NCI-H2081 treated with DMSO at 0.1 percent for 48 hours (cell line): ENCODE measurements around the gene CTNND2.
"Not testable (repeated sequence)": the region's sequence is repeated elsewhere in the genome, so short reads cannot be mapped to it uniquely, and the experiment has no call there.

Experiments used
- DNase-seq: peaks from one replicate; lab custom pipeline; 2025; lab: John Stamatoyannopoulos, UW

Gene CTNND2

DNA sequence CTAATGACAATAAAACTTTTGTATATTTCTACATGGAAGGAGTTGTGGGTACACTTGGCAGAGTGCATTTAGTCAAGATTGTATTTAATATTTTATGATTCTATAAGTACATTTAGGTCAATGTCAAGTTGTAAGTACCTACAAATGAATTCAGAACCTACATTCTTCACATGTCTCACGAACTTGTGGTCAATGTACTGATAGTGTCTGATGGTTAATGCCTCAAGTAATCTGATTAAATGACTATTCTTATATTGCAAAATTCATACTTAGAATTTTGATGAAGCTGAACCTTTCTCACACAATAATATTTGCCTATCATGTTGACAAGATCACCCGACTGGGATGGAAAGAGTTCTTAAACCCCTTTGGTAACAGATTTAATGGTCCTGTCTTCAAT, 444.5 kb downstream of the CTNND2 start:
- no peak for DNase-seq

DNA sequence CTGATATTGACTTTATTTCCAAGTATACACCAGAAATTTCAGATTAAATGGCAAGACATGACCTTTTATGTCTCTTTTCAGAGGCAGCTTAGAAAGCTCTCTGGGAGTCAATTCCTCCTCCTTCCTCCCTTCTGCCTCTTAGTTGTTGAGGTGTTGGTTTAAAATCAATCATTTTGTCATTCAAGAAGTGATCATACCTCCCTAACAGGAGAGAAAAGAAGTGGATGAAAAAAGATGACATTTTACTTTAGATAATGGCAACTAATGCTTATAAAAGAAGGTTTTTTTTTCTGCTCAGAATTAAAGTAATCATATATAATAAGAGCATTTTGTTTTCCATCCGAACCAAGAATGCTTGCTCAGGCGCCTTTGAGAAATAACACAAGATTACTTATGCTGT, 448.7 kb downstream of the CTNND2 start:
- no peak for DNase-seq

DNA sequence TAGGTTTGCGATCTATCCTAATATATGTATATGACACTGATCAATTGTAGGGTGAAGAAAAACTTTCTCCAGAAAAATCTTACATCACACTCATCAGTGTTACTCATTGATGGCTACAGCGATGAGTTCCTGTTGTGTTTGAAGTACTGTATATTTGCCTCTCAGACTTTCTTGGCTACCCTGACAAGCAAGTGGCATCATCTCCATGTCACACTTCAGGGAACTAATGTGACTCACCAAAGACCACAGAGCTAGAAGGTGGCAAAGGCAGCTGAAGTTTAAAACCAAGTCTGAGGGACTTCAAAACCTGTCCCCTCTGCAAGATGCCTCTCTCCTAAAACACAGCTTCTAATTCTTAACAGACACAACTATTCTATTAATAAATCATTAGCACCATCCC, 451.4 kb downstream of the CTNND2 start:
- DNase-seq: no peak

DNA sequence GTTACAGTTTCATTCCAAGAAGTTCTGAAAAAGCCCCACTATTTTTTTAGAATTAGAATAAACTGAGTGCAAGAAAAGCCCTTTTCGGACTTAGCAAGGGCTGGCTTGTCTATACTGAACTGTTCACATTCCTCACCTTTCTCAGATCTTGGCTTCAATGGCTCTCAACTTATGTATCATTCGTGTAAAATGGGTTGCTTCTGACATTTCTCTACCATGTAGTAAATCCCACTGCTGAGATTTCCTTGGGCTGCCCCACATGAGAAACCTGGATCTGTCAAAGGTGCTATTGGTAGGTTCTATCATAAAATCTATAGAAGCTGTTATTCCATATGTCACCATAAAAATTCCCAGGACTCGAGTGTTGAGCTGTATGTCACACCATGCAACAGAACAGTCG, 454.3 kb downstream of the CTNND2 start:
- no peak for DNase-seq

DNA sequence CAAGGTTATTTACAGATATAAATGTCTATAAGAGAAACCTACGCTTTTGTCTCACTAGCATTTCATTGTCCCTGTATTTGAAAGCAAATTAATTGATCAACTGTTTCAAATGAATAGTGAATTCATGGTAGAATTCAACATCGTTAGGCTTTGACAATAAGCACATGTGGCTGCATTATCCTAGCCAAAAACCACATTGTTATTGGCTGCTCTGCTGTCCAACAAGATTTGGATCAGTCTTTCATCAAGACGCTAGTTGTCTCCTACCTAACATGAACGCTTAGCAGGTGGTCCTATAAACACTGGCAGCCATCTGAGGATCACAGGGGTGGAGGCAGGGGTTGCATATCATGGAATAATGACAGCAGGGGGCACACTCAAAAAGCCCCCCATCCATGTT, 455.0 kb downstream of the CTNND2 start:
- no peak for DNase-seq

DNA sequence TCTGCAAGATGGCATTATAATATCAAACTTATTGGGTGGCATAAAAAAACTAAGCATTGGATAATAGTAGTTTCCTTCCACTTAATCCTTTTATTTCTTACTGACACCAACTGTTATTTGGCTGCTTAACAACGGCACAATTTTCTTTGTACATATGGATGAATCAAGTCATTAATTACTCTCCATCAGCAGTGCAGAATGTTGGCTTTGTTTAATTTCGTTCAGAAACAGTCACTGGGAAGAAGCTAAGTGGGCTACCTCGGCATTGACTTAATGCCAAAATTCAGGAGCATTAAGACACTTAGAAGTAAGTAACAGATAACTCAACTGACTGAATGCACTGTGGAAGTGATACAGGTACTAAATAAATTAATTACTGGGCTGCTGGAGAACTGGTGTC, 460.4 kb downstream of the CTNND2 start:
- no peak for DNase-seq

DNA sequence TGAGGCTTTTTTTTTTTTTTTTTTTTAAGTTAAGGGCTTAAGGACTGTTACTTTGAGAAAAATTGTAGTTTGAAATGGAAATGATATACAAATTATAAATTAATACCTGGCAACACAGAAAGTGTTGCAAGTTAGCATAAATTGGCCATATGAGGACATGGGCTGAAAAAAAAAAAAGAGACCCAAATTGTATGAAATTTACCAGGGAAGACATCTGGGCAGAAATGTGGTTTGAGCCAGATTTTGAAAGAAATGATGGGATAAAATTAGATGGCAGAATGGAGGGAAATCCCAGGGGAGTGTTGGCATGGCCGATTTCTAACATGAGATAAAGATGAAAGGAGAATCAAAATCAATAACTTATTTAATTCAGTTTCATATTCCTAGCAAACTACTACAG, 472.1 kb downstream of the CTNND2 start:
- DNase-seq: no peak

DNA sequence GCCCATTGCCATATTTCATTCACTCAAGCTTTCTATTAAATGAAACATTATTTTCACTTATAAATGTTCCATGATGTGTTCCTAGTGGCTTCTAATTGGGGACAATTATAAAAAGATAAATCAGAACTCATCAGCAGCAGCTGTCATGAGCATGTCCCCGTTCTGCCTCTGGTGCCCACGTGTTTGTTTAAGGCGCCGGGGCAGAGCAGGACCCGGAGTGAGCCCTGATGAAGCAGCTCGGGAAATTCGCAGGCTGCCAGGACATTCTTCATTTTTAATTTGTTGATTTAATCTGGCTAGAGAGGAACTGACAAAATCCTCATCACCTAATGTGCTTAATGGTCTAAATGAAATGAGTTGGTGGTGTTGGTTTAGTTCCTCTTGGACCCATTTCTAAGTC, 475.0 kb downstream of the CTNND2 start:
- DNase-seq: no peak

DNA sequence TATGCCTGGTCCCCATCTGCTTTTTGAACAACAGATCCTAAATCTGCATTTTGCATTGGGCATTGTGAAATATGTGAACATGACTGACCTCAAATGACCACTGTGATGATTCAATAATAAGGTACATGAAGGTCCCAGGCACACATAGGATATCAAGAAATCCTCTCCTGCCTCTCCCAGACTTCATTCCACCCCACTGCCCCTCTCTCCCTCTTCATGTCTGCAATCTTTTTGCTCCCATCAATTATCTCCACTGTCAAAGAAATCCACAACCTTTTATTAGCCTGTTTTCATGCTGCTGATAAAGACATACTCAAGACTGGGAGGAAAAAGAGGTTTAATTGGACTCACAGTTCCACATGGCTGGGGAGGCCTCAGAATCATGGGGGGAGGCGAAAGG, 476.7 kb downstream of the CTNND2 start:
- DNase-seq: no peak

DNA sequence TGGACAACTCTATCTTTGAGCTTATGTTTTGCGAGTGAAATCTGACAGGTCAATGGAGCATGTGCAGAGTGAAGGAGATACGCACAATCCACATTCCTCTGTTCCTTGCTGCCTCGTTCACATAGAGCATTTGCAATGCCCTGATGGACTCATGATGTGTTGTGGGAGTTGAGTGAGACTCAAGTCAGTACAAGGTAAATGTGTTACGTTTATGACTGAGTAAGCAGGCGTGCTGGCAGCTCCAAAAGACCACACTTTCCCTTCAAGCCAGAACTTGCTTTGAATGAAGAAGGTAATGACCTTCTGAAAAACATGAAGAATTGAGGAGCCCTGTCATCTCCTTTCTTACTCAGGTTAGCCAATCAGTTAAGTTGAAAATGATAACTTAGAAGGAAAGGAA, 477.8 kb downstream of the CTNND2 start:
- DNase-seq: no peak

DNA sequence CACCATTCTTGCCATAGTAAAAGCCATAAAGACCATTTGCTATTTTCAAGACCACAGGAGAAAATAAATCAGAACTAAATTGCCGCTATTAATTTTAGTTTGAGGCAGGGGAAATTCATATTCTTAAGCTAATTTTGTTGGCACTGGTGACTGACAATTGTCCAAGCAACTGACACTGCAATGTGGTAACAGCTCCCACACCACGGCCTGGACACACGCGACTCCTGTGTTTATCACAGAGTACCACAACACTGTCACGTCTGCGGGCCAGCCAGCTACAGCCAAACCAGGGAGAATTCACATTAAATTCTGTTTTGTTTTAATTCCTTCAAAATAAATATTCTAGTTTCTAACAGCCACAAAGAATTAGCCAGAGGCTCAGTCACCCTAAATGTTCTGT, 481.9 kb downstream of the CTNND2 start:
- DNase-seq: no peak

DNA sequence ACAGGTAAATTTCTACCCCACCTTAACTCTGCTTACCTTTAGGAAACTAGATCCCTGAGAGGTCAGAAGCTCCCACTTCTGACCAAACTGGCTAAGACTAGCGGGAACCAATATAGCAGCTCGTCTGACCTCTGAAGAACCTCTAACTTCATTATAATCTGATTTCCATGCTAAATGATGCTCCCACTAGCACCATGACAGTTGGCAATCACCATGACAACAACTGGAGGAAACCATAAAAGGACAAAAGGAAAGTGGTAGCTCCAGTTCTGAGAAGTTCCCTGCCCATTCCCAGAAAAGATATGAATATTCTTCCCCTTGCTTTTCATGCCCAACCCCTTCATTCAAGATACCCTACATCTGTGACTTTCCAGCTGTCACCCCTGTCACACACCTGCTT, 483.3 kb downstream of the CTNND2 start:
- DNase-seq: no peak

DNA sequence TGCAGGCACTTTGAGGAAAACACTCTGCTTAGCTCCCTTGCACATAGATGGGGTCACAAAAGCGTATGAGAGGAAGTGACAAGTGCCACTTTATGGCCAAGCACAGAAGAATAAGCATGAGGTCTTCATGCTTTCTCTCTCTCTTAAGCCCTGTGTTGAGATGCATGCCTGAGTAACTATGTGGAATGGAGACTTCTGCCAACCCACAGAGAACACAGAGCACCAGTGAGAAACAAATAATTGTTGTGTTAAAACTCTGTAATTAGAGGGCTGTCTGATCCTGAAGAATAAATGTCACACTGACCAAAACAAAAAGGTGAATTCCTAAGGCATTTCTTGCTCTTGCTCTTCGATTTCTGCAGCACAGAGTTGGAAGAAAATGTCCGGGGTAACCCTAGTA, 488.5 kb downstream of the CTNND2 start:
- no peak for DNase-seq

DNA sequence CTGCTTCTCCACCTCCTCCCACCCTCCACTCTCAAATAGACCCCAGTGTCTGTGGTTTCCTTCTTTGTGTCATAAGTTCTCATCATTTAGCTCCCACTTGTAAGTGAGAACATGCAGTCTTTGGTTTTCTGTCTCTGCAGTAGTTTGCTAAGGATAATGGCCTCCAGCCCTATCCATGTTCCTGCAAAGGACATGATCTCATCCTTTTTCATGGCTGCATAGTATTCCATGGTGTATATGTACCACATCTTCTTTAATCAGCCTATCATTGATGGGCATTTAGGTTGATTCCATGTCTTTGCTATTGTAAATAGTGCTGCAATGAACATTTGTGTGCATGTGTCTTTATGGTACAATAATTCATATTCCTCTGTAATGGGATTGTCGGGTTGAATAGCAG, 489.5 kb downstream of the CTNND2 start:
- not testable (repeated sequence) for DNase-seq

DNA sequence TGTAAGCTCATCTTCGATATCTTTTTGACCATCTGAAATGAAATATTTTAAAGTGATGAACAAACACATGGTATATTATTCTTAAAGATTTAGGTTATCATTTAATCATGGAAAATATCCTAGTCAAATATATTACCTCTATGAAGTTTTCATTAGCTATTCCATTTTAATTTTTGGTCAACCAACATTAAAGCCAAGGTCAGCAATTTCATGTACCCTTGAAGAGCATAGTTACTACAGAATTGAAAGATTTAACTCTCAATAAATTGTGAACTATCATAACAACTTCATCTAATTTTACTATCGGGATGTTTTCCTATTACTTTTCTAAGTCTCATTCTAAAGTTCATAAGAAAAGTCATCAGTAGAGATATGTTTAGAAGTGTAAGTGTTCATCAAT, 492.6 kb downstream of the CTNND2 start:
- DNase-seq: no peak

DNA sequence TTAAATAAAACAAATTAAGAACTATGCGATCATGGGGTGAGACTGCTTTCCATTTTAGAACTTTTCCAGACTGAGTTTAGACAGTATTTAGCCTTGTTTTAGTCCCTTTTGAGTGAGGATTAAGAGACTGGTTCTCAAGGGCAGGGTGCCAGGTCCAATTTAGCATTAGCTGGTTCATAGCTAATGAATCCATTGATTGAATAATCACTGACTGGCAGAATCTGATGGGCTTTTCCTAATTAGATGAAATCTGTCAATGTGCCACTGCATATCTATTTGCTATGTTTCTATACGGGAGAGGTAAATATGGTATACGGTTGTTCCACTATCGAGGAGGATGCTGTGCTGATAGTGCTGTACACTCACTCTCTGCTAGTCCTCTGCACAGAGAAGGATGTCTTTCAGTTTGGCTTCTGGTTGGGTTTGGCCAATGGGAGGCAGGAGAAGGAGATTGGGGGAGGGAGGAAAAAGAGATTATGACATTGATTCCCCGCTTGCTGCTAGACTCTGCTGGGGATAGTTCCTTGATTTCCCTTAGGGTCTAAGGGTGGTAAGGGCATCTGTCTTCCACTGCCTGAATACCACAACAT, 496.6 kb downstream of the CTNND2 start:
- no peak for DNase-seq

DNA sequence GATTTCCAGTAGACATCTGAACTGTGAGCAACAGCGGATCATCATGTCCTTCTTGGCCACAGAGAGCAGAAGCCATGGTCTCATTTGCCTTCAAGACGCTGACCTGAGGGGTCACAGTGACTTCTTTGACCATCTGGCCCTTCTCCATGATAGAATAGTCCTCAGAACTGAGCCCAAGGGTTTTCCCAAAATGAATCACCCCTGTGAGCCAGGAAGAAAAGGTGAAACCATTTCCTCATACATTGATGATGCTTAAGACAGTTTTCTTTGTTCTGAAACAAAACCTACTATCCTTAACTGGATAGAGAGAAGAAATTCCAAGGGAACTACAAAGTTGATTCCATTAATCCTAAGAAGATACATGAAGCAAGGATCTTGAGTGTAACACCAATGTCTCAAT, 503.9 kb downstream of the CTNND2 start:
- DNase-seq: no peak

DNA sequence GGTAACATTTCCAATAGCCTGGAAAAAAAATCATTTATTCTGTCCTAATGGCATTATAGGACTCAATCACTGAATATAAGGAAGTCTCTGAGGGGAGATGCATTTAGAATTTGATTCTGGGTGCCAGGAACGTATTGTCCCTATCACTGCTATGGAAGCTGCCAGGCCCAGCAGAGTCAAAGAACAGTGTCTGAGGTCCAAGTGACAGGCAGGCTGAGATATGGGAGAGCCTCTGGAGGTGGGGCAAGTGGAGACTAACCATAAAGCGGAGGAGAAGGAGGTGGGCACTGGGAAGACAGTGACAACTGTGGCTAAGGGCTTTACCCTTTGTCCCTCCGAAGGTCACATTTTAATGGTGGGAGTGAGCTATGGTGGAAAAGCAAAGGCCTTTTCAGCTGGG, 505.5 kb downstream of the CTNND2 start:
- no peak for DNase-seq

DNA sequence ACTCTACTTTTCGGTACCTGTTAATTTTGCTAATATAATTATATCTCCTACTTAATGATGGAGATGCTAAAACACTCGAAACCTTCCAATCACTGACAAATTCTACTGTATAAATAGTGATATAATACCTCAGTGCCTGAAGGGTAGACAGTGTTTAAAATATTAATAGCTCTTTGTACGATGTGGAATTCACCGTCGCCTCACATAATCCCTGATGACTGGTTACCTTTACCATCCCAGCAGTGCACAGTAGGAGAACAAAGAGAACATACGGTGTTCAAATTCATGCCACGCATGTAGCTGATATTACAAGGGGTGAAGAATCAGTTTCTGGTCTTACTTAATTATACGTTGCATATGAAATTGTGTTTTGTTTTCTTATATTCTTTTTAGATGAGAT, 506.7 kb downstream of the CTNND2 start:
- no peak for DNase-seq

DNA sequence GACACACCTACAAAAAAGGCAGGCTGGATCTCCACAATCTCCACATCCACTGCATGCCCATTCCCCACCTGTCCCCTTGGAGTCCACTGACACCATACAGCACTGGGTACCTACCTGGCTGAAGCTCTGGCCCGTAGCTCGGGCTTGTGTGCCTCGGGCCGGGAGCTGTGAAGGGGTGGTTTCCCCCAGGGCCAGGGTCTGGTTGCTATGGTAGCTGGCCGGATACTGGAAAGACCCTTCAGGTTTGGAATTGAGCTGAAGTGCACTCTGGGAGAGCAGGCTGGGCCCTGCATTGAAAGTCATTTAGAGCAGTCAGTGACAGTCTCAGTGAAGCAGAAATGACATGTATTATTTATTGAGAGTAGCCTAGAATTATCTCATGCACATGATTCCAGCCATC, 507.3 kb downstream of the CTNND2 start:
- DNase-seq: no peak

DNA sequence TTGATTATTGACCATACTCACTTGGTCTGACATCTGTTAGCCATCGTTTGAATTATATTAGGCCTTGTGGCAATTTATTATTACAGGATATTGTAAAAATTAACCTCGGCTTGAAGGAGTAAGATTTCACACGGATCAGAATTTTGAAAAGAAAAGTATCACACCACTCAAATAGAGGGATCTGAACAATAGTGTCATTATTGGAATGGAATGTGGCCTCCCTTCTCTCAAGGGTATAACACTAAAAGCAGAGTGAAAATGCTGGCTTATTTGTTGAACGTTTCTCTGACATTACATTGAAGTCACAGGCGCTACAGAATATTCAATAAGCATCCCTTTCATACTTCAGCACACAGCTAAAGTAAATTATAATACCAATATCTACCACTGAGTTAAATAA, 509.3 kb downstream of the CTNND2 start:
- DNase-seq: no peak

DNA sequence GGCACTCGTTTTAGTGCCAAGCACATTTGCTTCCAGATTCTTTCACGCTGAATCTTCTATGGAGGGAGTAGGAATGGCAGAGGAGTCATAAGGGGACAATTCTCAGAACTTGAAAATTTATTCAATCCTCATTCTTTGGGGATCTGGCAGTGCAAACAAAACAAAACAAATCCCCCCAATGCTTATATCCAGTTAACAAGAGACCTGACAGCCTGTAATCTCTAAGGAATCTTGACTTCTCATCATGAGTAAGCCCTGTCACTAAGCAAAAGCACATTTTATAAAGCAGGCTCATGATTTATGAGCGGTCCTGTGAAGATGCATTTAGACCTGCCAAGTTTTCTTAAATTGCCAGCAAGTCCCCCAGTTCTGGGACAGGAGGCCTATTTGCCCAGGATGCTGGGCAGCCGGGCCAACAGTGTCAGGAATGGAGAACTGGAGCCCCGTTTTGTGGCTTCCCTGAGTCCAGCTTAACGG, 513.9 kb downstream of the CTNND2 start:
- no peak for DNase-seq

DNA sequence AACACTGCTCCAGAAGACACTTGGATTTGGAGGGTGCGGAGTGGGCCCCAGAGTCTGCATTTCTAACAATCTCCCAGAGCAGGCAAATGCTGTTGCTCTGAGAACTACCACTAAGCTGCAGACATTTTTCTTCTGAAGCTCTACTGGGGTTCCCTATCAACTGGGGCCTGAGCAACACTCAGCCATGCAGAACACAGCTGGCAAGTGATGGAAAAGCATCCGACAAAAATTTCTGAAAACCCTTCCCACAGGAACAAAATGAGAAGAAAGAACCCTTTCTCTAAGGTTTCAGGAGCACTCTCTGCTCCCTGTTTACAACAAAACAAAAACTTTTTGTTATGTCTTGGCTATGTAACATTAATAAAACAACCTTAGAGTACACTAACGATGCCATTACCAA, 516.9 kb downstream of the CTNND2 start:
- no peak for DNase-seq

DNA sequence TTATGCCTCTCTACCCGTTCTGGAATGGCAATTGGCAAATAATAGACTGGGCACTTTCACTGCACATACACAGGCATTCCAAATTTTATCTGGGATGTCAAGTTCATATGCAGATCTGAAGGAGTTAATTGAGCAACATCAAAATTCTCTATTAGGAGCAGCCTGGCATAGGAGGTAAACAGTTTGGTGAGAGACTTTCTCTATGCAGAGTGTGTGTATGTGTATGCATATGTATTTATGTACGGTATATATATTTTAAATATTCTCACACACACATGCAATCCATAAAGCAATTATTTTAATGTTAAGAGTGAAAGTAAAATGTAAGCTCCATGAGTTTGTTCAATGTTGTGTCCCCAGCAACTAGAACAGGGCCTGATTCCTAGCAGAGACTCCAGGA, 517.8 kb downstream of the CTNND2 start:
- no peak for DNase-seq

DNA sequence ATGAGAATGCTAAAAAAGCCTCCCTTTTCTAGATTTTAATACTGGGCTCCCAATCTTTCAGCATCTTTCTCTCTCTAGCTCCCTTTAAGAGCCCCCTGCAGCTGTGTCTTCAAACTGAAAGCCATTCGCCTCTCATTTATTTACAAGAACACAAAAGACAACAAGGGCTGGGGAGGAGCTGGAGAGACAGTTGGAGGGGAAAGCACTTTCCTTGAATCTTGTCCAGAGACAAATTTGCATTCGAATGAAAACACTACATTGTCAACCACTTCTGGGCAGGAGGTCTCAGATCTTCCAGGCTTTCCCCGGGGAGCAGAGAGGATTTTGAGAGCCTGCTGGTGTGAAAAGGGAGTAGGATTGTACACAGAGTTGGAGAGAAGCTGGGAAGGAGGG, 518.3 kb downstream of the CTNND2 start:
- DNase-seq: no peak
